ENCODE measurements around the gene TMED10.

TMED10 gene

GRCh38 chr14:75095690-75096089 is 80.7 kb downstream of the TMED10 start:
- no peak overlapping the region for H3K4me2 ChIP-seq (ENCODE audit: low read length)
- no peak overlapping the region for H3K27ac ChIP-seq (ENCODE audit: low read depth, low read length)
- H3K27me3 ChIP-seq (ENCODE audit: insufficient read depth, low read length): no peaks in the 10 kb centered on the region
- H4K91ac ChIP-seq (ENCODE audit: low read depth, low read length): no peak overlapping the region
- H3K9me3 ChIP-seq (ENCODE audit: insufficient read depth, low read depth, low read length): no peaks in the 10 kb centered on the region
- no peak overlapping the region for H3K4me3 ChIP-seq (ENCODE audit: low read depth, low read length)
- H3K9ac ChIP-seq (ENCODE audit: low read length): no peak overlapping the region
- DNase-seq: no peak
- H3K4me1 ChIP-seq (ENCODE audit: control insufficient read depth in 1 of 2, insufficient read depth in 2 of 2, low read length in 2 of 2): no peaks in the 10 kb centered on the region
- no CpG with 5 or more reads among the region's 4 CpGs for WGBS (ENCODE audit: extremely low coverage, insufficient coverage, insufficient read length)
- no peak overlapping the region for H2BK5ac ChIP-seq (ENCODE audit: low read depth, low read length, poor library complexity)
- no peak overlapping the region for H2AFZ ChIP-seq (ENCODE audit: insufficient read depth, low read length, poor library complexity)
- no peak overlapping the region for H3K23ac ChIP-seq (ENCODE audit: low read length)
- H2BK12ac ChIP-seq (ENCODE audit: low read length): no peak overlapping the region
- no peaks in the 10 kb centered on the region for H3K79me2 ChIP-seq (ENCODE audit: control insufficient read depth, insufficient read depth, low read length, poor library complexity)
- H3K14ac ChIP-seq (ENCODE audit: low read length): no peak overlapping the region
- no peak overlapping the region for H3K18ac ChIP-seq (ENCODE audit: low read length)
- H4K8ac ChIP-seq (ENCODE audit: low read depth, low read length): no peak overlapping the region
- no peak overlapping the region for H4K12ac ChIP-seq (ENCODE audit: low read depth, low read length)
- H3K79me1 ChIP-seq (ENCODE audit: low read length): no peaks in the 10 kb centered on the region
- H3K4ac ChIP-seq (ENCODE audit: low read depth, low read length): no peak overlapping the region
- no peak overlapping the region for H2AK5ac ChIP-seq (ENCODE audit: low read length)
- peaks cover 18 to 23% of the 10 kb centered on the region in 2 experiments for H3K36me3 ChIP-seq (ENCODE audit: control insufficient read depth in 1 of 2, insufficient read depth in 2 of 2, low read length in 2 of 2)
- no peak overlapping the region for H2BK120ac ChIP-seq (ENCODE audit: insufficient read depth, low read length, poor library complexity)

DNA sequence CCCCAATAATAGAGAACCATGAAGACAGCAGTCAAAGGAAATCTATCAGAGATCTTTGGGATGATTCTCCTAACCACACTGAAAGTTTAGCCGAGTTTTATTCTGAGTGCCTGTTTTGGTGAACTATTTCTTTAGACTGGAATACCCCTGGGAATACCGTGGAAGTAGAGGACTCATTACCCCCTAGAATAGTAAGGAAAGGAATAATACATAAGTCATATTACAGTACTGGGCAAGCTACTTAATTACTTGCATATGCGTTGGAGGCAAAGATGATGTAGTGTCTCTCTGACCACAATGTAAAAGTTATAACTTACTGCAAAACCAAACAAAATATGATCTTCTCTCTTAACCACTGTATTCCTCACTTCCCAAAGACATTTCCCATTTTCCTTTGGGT is 81.5 kb downstream of the TMED10 start:
- Histone ChIP-seq H3K27me3 (ENCODE audit: insufficient read depth, low read length) (no peaks in the 10 kb centered on the region), H2BK120ac (ENCODE audit: insufficient read depth, low read length, poor library complexity) (no peak overlapping the region), H3K23ac (ENCODE audit: low read length) (no peak overlapping the region)

GRCh38 chr14:75092698-75093097 is 83.7 kb downstream of the TMED10 start:
- Histone ChIP-seq H2BK5ac (ENCODE audit: low read depth, low read length, poor library complexity) (no peak overlapping the region), H3K14ac (ENCODE audit: low read length) (no peak overlapping the region), H3K27ac (ENCODE audit: low read depth, low read length) (no peak overlapping the region), H3K36me3 (ENCODE audit: control insufficient read depth in 1 of 2, insufficient read depth in 2 of 2, low read length in 2 of 2) (peaks cover 17 to 18% of the 10 kb centered on the region in 2 experiments), H3K79me2 (ENCODE audit: control insufficient read depth, insufficient read depth, low read length, poor library complexity) (no peaks in the 10 kb centered on the region), H2AFZ (ENCODE audit: insufficient read depth, low read length, poor library complexity) (no peak overlapping the region), H3K27me3 (ENCODE audit: insufficient read depth, low read length) (no peaks in the 10 kb centered on the region), H2AK5ac (ENCODE audit: low read length) (no peak overlapping the region), H3K4me1 (ENCODE audit: control insufficient read depth in 1 of 2, insufficient read depth in 2 of 2, low read length in 2 of 2) (no peaks in the 10 kb centered on the region), H3K4me2 (ENCODE audit: low read length) (no peak overlapping the region), H3K79me1 (ENCODE audit: low read length) (no peaks in the 10 kb centered on the region), H3K18ac (ENCODE audit: low read length) (no peak overlapping the region), H3K9ac (ENCODE audit: low read length) (no peak overlapping the region), H2BK12ac (ENCODE audit: low read length) (no peak overlapping the region), H3K4me3 (ENCODE audit: low read depth, low read length) (no peak overlapping the region), H4K8ac (ENCODE audit: low read depth, low read length) (no peak overlapping the region), H3K23ac (ENCODE audit: low read length) (no peak overlapping the region), H3K4ac (ENCODE audit: low read depth, low read length) (no peak overlapping the region), H2BK120ac (ENCODE audit: insufficient read depth, low read length, poor library complexity) (no peak overlapping the region), H3K9me3 (ENCODE audit: insufficient read depth, low read depth, low read length) (no peaks in the 10 kb centered on the region), H4K12ac (ENCODE audit: low read depth, low read length) (no peak overlapping the region), H4K91ac (ENCODE audit: low read depth, low read length) (no peak overlapping the region)
- DNase-seq: no peak
- WGBS (ENCODE audit: extremely low coverage, insufficient coverage, insufficient read length): no CpG with 5 or more reads among the region's 2 CpGs

More for the DNA sequence above, 81.5 kb downstream of the TMED10 start:
- Histone ChIP-seq H3K9ac (ENCODE audit: low read length) (no peak overlapping the region), H2AK5ac (ENCODE audit: low read length) (no peak overlapping the region), H3K14ac (ENCODE audit: low read length) (no peak overlapping the region), H3K4me1 (ENCODE audit: control insufficient read depth in 1 of 2, insufficient read depth in 2 of 2, low read length in 2 of 2) (no peaks in the 10 kb centered on the region), H4K91ac (ENCODE audit: low read depth, low read length) (no peak overlapping the region), H2AFZ (ENCODE audit: insufficient read depth, low read length, poor library complexity) (no peak overlapping the region), H3K18ac (ENCODE audit: low read length) (no peak overlapping the region), H3K9me3 (ENCODE audit: insufficient read depth, low read depth, low read length) (no peaks in the 10 kb centered on the region), H3K79me2 (ENCODE audit: control insufficient read depth, insufficient read depth, low read length, poor library complexity) (no peaks in the 10 kb centered on the region), H3K4me2 (ENCODE audit: low read length) (no peak overlapping the region), H2BK12ac (ENCODE audit: low read length) (no peak overlapping the region), H3K79me1 (ENCODE audit: low read length) (no peaks in the 10 kb centered on the region), H3K36me3 (ENCODE audit: control insufficient read depth in 1 of 2, insufficient read depth in 2 of 2, low read length in 2 of 2) (peaks cover 22 to 23% of the 10 kb centered on the region in 2 experiments), H4K12ac (ENCODE audit: low read depth, low read length) (no peak overlapping the region), H3K27ac (ENCODE audit: low read depth, low read length) (no peak overlapping the region), H3K4ac (ENCODE audit: low read depth, low read length) (no peak overlapping the region), H3K4me3 (ENCODE audit: low read depth, low read length) (no peak overlapping the region), H4K8ac (ENCODE audit: low read depth, low read length) (no peak overlapping the region), H2BK5ac (ENCODE audit: low read depth, low read length, poor library complexity) (no peak overlapping the region)
- WGBS (ENCODE audit: extremely low coverage, insufficient coverage, insufficient read length): no CpG with 5 or more reads among the region's 3 CpGs
- no peak for DNase-seq

- Histone ChIP-seq H2BK120ac (ENCODE audit: insufficient read depth, low read length, poor library complexity) (no peak overlapping the region), H3K14ac (ENCODE audit: low read length) (no peak overlapping the region), H3K9ac (ENCODE audit: low read length) (no peak overlapping the region), H3K36me3 (ENCODE audit: control insufficient read depth in 1 of 2, insufficient read depth in 2 of 2, low read length in 2 of 2) (peaks cover 12 to 15% of the 10 kb centered on the region in 2 experiments), H3K4me3 (ENCODE audit: low read depth, low read length) (no peak overlapping the region), H3K9me3 (ENCODE audit: insufficient read depth, low read depth, low read length) (no peaks in the 10 kb centered on the region), H3K18ac (ENCODE audit: low read length) (no peak overlapping the region), H3K27ac (ENCODE audit: low read depth, low read length) (no peak overlapping the region), H2BK12ac (ENCODE audit: low read length) (no peak overlapping the region), H2BK5ac (ENCODE audit: low read depth, low read length, poor library complexity) (no peak overlapping the region), H3K79me1 (ENCODE audit: low read length) (no peaks in the 10 kb centered on the region), H3K23ac (ENCODE audit: low read length) (no peak overlapping the region), H3K4ac (ENCODE audit: low read depth, low read length) (no peak overlapping the region), H4K12ac (ENCODE audit: low read depth, low read length) (no peak overlapping the region), H3K27me3 (ENCODE audit: insufficient read depth, low read length) (no peaks in the 10 kb centered on the region), H2AFZ (ENCODE audit: insufficient read depth, low read length, poor library complexity) (no peak overlapping the region), H3K4me2 (ENCODE audit: low read length) (no peak overlapping the region), H3K79me2 (ENCODE audit: control insufficient read depth, insufficient read depth, low read length, poor library complexity) (no peaks in the 10 kb centered on the region), H4K91ac (ENCODE audit: low read depth, low read length) (no peak overlapping the region), H3K4me1 (ENCODE audit: control insufficient read depth in 1 of 2, insufficient read depth in 2 of 2, low read length in 2 of 2) (no peaks in the 10 kb centered on the region), H2AK5ac (ENCODE audit: low read length) (no peak overlapping the region), H4K8ac (ENCODE audit: low read depth, low read length) (no peak overlapping the region)
- no CpG with 5 or more reads among the region's 8 CpGs for WGBS (ENCODE audit: extremely low coverage, insufficient coverage, insufficient read length)
- no peak for DNase-seq
These were observed 85.2 kb downstream of the TMED10 start for GRCh38 chr14:75091251-75091650.

Data from trophoblast cell (in vitro differentiated cells and primary cell).